ENCODE results near the gene KDR. TPM values are rescaled to one million over a fixed set of nuclear protein-coding genes. Genes with fewer than 3 reads are reported as not detected.

The KDR gene
- total RNA-seq, 1 experiment from 2014 or later, result 0.52 TPM

- CTCF ChIA-PET, result no interaction called here
- POLR2A ChIA-PET, result no interaction called here
Observed at GRCh38 chr4:55162396-55162795, 37.0 kb upstream of the KDR start.

GRCh38 chr4:55161739-55162138 lies 36.3 kb upstream of the KDR start:
- CTCF ChIA-PET, result no interaction called here
- intact Hi-C loops (cut with micrococcal nuclease), result no loop called here
- RAD21 ChIA-PET (ENCODE audit: low non-redundant PET in 1 of 2, low total read pairs in 2 of 2, uncharacterized antibody in 2 of 2, unreplicated experiment in 2 of 2), result no interaction called here
- H4K20me1 ChIP-seq (ENCODE audit: insufficient read depth), result no peaks in the 10 kb centered on the region
- no peaks in the 10 kb centered on the region for H3K4me1 ChIP-seq (ENCODE audit: control insufficient read depth in 1 of 2, insufficient read depth in 2 of 2, low read length in 2 of 2)
- H3K27ac ChIP-seq (ENCODE audit: low read depth, low read length), result no peak overlapping the region
- ATAC-seq, result no peak
- H3K9me3 ChIP-seq (ENCODE audit: control insufficient read depth in 1 of 2, insufficient read depth in 1 of 2, low read depth in 1 of 2, low read length in 2 of 2), result no peaks in the 10 kb centered on the region
- H3K79me2 ChIP-seq (ENCODE audit: insufficient read depth, low read length), result no peaks in the 10 kb centered on the region
- no peak for DNase-seq (ENCODE audit: low read depth, low spot score)
- H3K9ac ChIP-seq (ENCODE audit: low read length), result no peak overlapping the region
- H2AFZ ChIP-seq (ENCODE audit: low read depth, low read length, poor library complexity, severe bottlenecking), result no peak overlapping the region
- H3K4me2 ChIP-seq (ENCODE audit: low read length), result no peak overlapping the region
- no peaks in the 10 kb centered on the region for H3K9me2 ChIP-seq (ENCODE audit: insufficient read depth)
- no peaks in the 10 kb centered on the region for H3K27me3 ChIP-seq (ENCODE audit: insufficient read depth, low read length)
- POLR2A ChIA-PET, result no interaction called here
- no peaks in the 10 kb centered on the region for H3K36me3 ChIP-seq (ENCODE audit: control insufficient read depth in 1 of 2, insufficient read depth in 2 of 2, low read length in 2 of 2)
- no peak overlapping the region for H3K4me3 ChIP-seq (replicated peaks in 1 of 2; ENCODE audit: low read depth in 1 of 2, low read length in 2 of 2)
- BruUV-seq (replicated peaks), result no TSS peak
- TF ChIP-seq ZNF274 (IDR thresholded peaks at IDR 0.05; ENCODE audit: low read depth, low read length) (no peak), TCF7L2 (IDR thresholded peaks at IDR 0.05; ENCODE audit: borderline replicate concordance, extremely low read depth, insufficient read depth, insufficient read length) (no peak), SRF (IDR thresholded peaks at IDR 0.05; ENCODE audit: low read depth) (no peak), RAD21 (IDR thresholded peaks at IDR 0.05; ENCODE audit: low read depth) (no peak), ATF3 (IDR thresholded peaks at IDR 0.05) (no peak), CEBPB (IDR thresholded peaks at IDR 0.05; ENCODE audit: low read depth) (no peak), REST (IDR thresholded peaks at IDR 0.05; ENCODE audit: low read depth) (no peak), EZH2 (IDR thresholded peaks at IDR 0.05) (no peak), EZH2phosphoT487 (IDR thresholded peaks at IDR 0.05; ENCODE audit: borderline replicate concordance) (no peak)

More at GRCh38 chr4:55162396-55162795, 37.0 kb upstream of the KDR start:
- Histone ChIP-seq H3K27me3 (ENCODE audit: insufficient read depth, low read length) (no peaks in the 10 kb centered on the region), H3K4me2 (ENCODE audit: low read length) (no peak overlapping the region), H3K4me1 (ENCODE audit: control insufficient read depth in 1 of 2, insufficient read depth in 2 of 2, low read length in 2 of 2) (no peaks in the 10 kb centered on the region), H3K4me3 (replicated peaks in 1 of 2; ENCODE audit: low read depth in 1 of 2, low read length in 2 of 2) (no peak overlapping the region), H3K27ac (ENCODE audit: low read depth, low read length) (no peak overlapping the region), H3K79me2 (ENCODE audit: insufficient read depth, low read length) (no peaks in the 10 kb centered on the region), H3K36me3 (ENCODE audit: control insufficient read depth in 1 of 2, insufficient read depth in 2 of 2, low read length in 2 of 2) (no peaks in the 10 kb centered on the region), H3K9me2 (ENCODE audit: insufficient read depth) (no peaks in the 10 kb centered on the region), H2AFZ (ENCODE audit: low read depth, low read length, poor library complexity, severe bottlenecking) (no peak overlapping the region), H3K9ac (ENCODE audit: low read length) (no peak overlapping the region), H4K20me1 (ENCODE audit: insufficient read depth) (no peaks in the 10 kb centered on the region), H3K9me3 (ENCODE audit: control insufficient read depth in 1 of 2, insufficient read depth in 1 of 2, low read depth in 1 of 2, low read length in 2 of 2) (no peaks in the 10 kb centered on the region)
- no peak for TF ChIP-seq RAD21 (IDR thresholded peaks at IDR 0.05; ENCODE audit: low read depth)
- TF ChIP-seq CBX3 (IDR thresholded peaks at IDR 0.05; ENCODE audit: low read depth), result no peak
- TF ChIP-seq SRF (IDR thresholded peaks at IDR 0.05; ENCODE audit: low read depth), result no peak
- no peak for TF ChIP-seq ZFX (IDR thresholded peaks at IDR 0.05)
- TF ChIP-seq POLR2AphosphoS5 (IDR thresholded peaks at IDR 0.05; ENCODE audit: low read depth, low read length), result no peak
- no peak for TF ChIP-seq JUND (IDR thresholded peaks at IDR 0.05)
- TF ChIP-seq CTCF (IDR thresholded peaks at IDR 0.05 in 2 of 3, conservative IDR thresholded peaks at IDR 0.05 in 1 of 3; ENCODE audit: borderline replicate concordance in 1 of 3, insufficient read depth in 1 of 3, low read depth in 2 of 3, low read length in 2 of 3), result no peak
- TF ChIP-seq TCF7L2 (IDR thresholded peaks at IDR 0.05; ENCODE audit: borderline replicate concordance, extremely low read depth, insufficient read depth, insufficient read length), result no peak
- RAD21 ChIA-PET (ENCODE audit: low non-redundant PET in 1 of 2, low total read pairs in 2 of 2, uncharacterized antibody in 2 of 2, unreplicated experiment in 2 of 2), result no interaction called here
- intact Hi-C loops (cut with micrococcal nuclease), result no loop called here
- BruUV-seq (replicated peaks), result no TSS peak
- ATAC-seq, result no peak
- no peak for DNase-seq (ENCODE audit: low read depth, low spot score)

Measured in HCT116 (cell line).